Fibroblast of mammary gland (primary cell): ENCODE results near the gene SGPP1.
"Not testable (repeated sequence)": the region's sequence is repeated elsewhere in the genome, so short reads cannot be mapped to it uniquely, and the experiment has no call there.

Source experiments
- DNase-seq: peaks from one replicate; pipeline ENCODE4 v3.0.0-alpha.2; 2010; ENCODE audit warnings: low read depth
- H3K4me3 ChIP-seq: 2 replicates; pipeline ENCODE4 v1.5.1; 2011; ENCODE audit warnings: low read depth, mild to moderate bottlenecking, low read length, moderate library complexity; ENCODE audit not compliant: control insufficient read depth
- CTCF ChIP-seq: conservative IDR thresholded peaks from 2 replicates; pipeline ENCODE4 v1.5.1; 2011; ENCODE audit warnings: low read depth, low read length, inconsistent platforms; ENCODE audit not compliant: control insufficient read depth, insufficient read depth

The SGPP1 gene

GRCh38 chr14:63764103-63764502 lies 36.2 kb upstream of the SGPP1 start:
- no peak overlapping the region for H3K4me3 ChIP-seq
- TF ChIP-seq CTCF = no peak
- DNase-seq = no peak

GRCh38 chr14:63761351-63762117 lies 33.7 kb upstream of the SGPP1 start:
- TF ChIP-seq CTCF = no peak
- no peak for DNase-seq
- H3K4me3 ChIP-seq = no peak overlapping the region

- no peak for TF ChIP-seq CTCF
- no peak overlapping the region for H3K4me3 ChIP-seq
- no peak for DNase-seq
Measured at GRCh38 chr14:63760014-63760413, 32.1 kb upstream of the SGPP1 start.

- no peak for TF ChIP-seq CTCF
- peak; percentile 57 for DNase-seq
- H3K4me3 ChIP-seq = no peak overlapping the region
Measured at GRCh38 chr14:63759456-63759855, 31.6 kb upstream of the SGPP1 start.

GRCh38 chr14:63757211-63757610 lies 29.3 kb upstream of the SGPP1 start:
- DNase-seq = no peak
- no peak overlapping the region for H3K4me3 ChIP-seq
- no peak for TF ChIP-seq CTCF

- TF ChIP-seq CTCF = no peak
- no peak overlapping the region for H3K4me3 ChIP-seq
- DNase-seq = peak; percentile 67
Measured at GRCh38 chr14:63752449-63753169, 24.7 kb upstream of the SGPP1 start.

- H3K4me3 ChIP-seq, DNase-seq: not testable (repeated sequence)
Measured at GRCh38 chr14:63751076-63751475, 23.2 kb upstream of the SGPP1 start.
